RWPE2 (cell line): ENCODE data around the gene HSPA13.
"Not testable (repeated sequence)": the region's sequence is repeated elsewhere in the genome, so short reads cannot be mapped to it uniquely, and the experiment has no call there.

Experiments
- ATAC-seq: fragments of 200-7000 bp; cut with Tn5 transposase; 3 replicates; pipeline ENCODE4 v1.9.1; 2021; ENCODE audit warnings: low read depth
- DNase-seq: peaks from one replicate; pipeline ENCODE4 v3.0.0-alpha.2; 2020; ENCODE audit warnings: low spot score
- H3K27ac ChIP-seq: fragments of 450-650 bp; 2 replicates; pipeline ENCODE4 v1.5.1; 2017; ENCODE audit warnings: mild to moderate bottlenecking; ENCODE audit not compliant: poor library complexity, severe bottlenecking
- H3K27me3 ChIP-seq: fragments of 250-450 bp; sonication (Bioruptor Pico); 2 replicates; pipeline ENCODE4 v1.5.1; 2021; ENCODE audit warnings: mild to moderate bottlenecking, moderate library complexity; ENCODE audit not compliant: insufficient read depth, poor library complexity, severe bottlenecking
- H3K36me3 ChIP-seq: fragments of 250-450 bp; sonication (Bioruptor Pico); 2 replicates; pipeline ENCODE4 v1.5.1; 2020; ENCODE audit warnings: low read depth, mild to moderate bottlenecking, moderate library complexity
- H3K4me1 ChIP-seq: fragments of 250-450 bp; sonication (Bioruptor Pico); 2 replicates; pipeline ENCODE4 v1.5.1; 2021; ENCODE audit warnings: mild to moderate bottlenecking, moderate library complexity; ENCODE audit not compliant: insufficient read depth, poor library complexity, severe bottlenecking
- H3K4me3 ChIP-seq: fragments of 250-450 bp; sonication (Bioruptor Pico); 2 replicates; pipeline ENCODE4 v1.5.1; 2021; ENCODE audit warnings: mild to moderate bottlenecking, moderate library complexity; ENCODE audit not compliant: severe bottlenecking
- H3K9me3 ChIP-seq: fragments of 250-450 bp; sonication (Bioruptor Pico); 2 replicates; pipeline ENCODE4 v1.5.1; 2021; ENCODE audit warnings: mild to moderate bottlenecking, moderate library complexity; ENCODE audit not compliant: severe bottlenecking
- CTCF ChIP-seq: fragments of 450-650 bp; IDR thresholded peaks from one replicate; pipeline ENCODE4 v1.5.1; 2017; ENCODE audit warnings: mild to moderate bottlenecking, moderate library complexity; ENCODE audit not compliant: poor library complexity, severe bottlenecking

The HSPA13 gene

DNA sequence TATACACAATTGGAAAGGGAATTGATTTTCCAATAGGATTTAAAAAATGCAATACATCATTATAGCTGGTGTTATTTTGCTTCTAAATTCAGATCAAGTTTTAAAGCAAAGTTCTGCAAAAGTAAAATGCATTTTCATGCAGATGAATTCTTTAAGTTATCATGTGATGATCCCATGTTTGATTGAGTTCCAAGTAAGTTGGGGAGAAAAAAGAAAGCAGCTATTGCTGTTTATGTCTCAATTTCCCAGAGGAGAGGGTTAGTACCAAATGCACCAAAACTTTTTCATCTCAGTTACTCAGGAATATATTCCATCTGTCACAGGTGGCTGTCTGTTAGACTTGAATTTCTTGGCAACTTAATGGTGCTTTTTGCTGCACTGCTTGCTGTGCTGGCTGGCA lies 29.7 kb downstream of the HSPA13 start:
- DNase-seq (no peak), ATAC-seq (no peak)
- H3K4me1 ChIP-seq: peaks cover 6% of the 10 kb centered on the region
- H3K4me3 ChIP-seq: no peak overlapping the region
- no peaks in the 10 kb centered on the region for H3K9me3 ChIP-seq
- no peaks in the 10 kb centered on the region for H3K27me3 ChIP-seq
- H3K27ac ChIP-seq: no peak overlapping the region
- TF ChIP-seq CTCF: no peak
- H3K36me3 ChIP-seq: no peaks in the 10 kb centered on the region

DNA sequence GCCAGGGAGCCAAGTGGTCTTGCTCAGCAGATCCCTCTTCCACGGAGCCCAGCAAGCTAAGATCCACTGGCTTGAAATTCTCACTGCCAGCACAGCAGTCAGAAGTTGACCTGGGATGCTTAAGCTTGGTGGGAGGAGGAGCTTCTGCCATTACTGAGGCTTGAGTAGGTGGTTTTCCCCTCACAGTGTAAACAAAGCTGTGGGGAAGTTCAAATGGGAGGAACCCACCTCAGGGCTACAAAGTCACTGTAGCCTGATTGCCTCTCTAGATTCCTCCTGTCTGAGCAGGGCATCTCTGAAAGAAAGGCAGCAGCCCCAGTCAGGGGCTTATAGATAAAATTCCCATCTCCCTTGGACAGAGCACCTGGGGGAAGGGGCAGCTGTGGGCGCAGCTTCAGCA lies 55.6 kb downstream of the HSPA13 start:
- H3K27me3 ChIP-seq, H3K4me3 ChIP-seq, ATAC-seq, DNase-seq, H3K27ac ChIP-seq, H3K36me3 ChIP-seq, H3K9me3 ChIP-seq, H3K4me1 ChIP-seq: not testable (repeated sequence)

DNA sequence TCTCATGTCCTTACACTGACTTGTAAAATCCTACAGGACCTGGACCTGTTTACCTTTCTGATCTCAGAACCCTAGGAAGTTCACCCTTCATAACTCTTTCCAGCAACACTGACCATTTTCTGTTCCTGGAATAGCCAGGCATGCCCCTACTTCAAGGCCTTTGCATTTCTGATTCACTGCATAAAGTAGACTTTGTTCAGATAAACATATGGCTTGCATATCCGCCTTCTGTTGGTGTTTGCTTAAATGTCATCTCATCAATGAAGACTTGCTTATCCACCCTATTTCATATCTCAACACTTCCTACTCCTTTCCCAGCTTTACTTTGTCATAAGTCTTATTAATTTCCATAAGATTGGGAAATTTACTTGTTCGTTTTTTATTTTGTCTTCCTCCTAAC lies 57.4 kb downstream of the HSPA13 start:
- ATAC-seq: no peak
- no peak overlapping the region for H3K4me3 ChIP-seq
- TF ChIP-seq CTCF: no peak
- H3K36me3 ChIP-seq: no peaks in the 10 kb centered on the region
- no peaks in the 10 kb centered on the region for H3K27me3 ChIP-seq
- peaks cover 1% of the 10 kb centered on the region for H3K9me3 ChIP-seq
- no peak for DNase-seq
- no peaks in the 10 kb centered on the region for H3K4me1 ChIP-seq
- H3K27ac ChIP-seq: no peak overlapping the region
